Endothelial cell of umbilical vein (primary cell): ENCODE measurements around the gene GPA33.
"Not testable (repeated sequence)": the region's sequence is repeated elsewhere in the genome, so short reads cannot be mapped to it uniquely, and the experiment has no call there.

Source experiments
- EZH2 ChIP-seq: IDR thresholded peaks from 2 replicates; pipeline ENCODE4 v1.6.1; 2012; ENCODE audit warnings: borderline replicate concordance, low read depth, mild to moderate bottlenecking, moderate library complexity, low read length, inconsistent platforms; ENCODE audit not compliant: severe bottlenecking
- FOS ChIP-seq: IDR thresholded peaks from 2 replicates; pipeline ENCODE4 v1.6.1; 2011; ENCODE audit warnings: mild to moderate bottlenecking, low read length, moderate library complexity, borderline replicate concordance; ENCODE audit not compliant: insufficient read depth
- GATA2 ChIP-seq: IDR thresholded peaks from 2 replicates; pipeline ENCODE4 v1.7.0; 2011; ENCODE audit warnings: low read depth, mild to moderate bottlenecking, moderate library complexity, mixed read lengths, low read length; ENCODE audit not compliant: insufficient read length, insufficient read depth
- JUN ChIP-seq: IDR thresholded peaks from 2 replicates; pipeline ENCODE4 v1.6.1; 2011; ENCODE audit warnings: borderline replicate concordance, low read depth; ENCODE audit not compliant: insufficient read length, insufficient read depth
- MYC ChIP-seq: IDR thresholded peaks from one replicate; pipeline ENCODE4 v1.6.1; 2011; ENCODE audit warnings: mild to moderate bottlenecking, low read depth, low read length
- POLR2A ChIP-seq: IDR thresholded peaks from 2 replicates; pipeline ENCODE4 v1.6.1; 2012; ENCODE audit warnings: low read depth, mild to moderate bottlenecking, control low read depth, low read length
- POLR2AphosphoS5 ChIP-seq: IDR thresholded peaks from 2 replicates; pipeline ENCODE4 v1.6.1; 2012; ENCODE audit warnings: low read depth, mild to moderate bottlenecking, control low read depth, low read length, moderate library complexity; ENCODE audit not compliant: insufficient read depth
- TF ChIP-seq, protein P1 (sequence below), 2 donors: IDR thresholded peaks; 1 replicate in 1 of 2; 2 replicates in 1 of 2; pipeline ENCODE4 v1.5.1; 2011; ENCODE audit warnings: low read length in 2 of 2, mild to moderate bottlenecking in 2 of 2, moderate library complexity in 2 of 2, control low read depth in 1 of 2, inconsistent platforms in 1 of 2, low read depth in 1 of 2; ENCODE audit not compliant: insufficient read depth in 1 of 2; ENCODE audit errors: extremely low read depth in 1 of 2
- TF ChIP-seq, protein P2 (sequence below): IDR thresholded peaks from 2 replicates; pipeline ENCODE4 v1.6.1; 2011; ENCODE audit not compliant: insufficient read depth, insufficient read length

- not testable (repeated sequence) for TF ChIP-seq EZH2, POLR2AphosphoS5, GATA2, MYC, POLR2A, FOS, JUN
- TF ChIP-seq, protein P1, sequence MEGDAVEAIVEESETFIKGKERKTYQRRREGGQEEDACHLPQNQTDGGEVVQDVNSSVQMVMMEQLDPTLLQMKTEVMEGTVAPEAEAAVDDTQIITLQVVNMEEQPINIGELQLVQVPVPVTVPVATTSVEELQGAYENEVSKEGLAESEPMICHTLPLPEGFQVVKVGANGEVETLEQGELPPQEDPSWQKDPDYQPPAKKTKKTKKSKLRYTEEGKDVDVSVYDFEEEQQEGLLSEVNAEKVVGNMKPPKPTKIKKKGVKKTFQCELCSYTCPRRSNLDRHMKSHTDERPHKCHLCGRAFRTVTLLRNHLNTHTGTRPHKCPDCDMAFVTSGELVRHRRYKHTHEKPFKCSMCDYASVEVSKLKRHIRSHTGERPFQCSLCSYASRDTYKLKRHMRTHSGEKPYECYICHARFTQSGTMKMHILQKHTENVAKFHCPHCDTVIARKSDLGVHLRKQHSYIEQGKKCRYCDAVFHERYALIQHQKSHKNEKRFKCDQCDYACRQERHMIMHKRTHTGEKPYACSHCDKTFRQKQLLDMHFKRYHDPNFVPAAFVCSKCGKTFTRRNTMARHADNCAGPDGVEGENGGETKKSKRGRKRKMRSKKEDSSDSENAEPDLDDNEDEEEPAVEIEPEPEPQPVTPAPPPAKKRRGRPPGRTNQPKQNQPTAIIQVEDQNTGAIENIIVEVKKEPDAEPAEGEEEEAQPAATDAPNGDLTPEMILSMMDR (IDR thresholded peaks at IDR 0.05; ENCODE audit: extremely low read depth in 1 of 2, insufficient read depth in 1 of 2, low read depth in 1 of 2, low read length in 2 of 2): not testable (repeated sequence)
- TF ChIP-seq, protein P2, sequence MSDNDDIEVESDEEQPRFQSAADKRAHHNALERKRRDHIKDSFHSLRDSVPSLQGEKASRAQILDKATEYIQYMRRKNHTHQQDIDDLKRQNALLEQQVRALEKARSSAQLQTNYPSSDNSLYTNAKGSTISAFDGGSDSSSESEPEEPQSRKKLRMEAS: not testable (repeated sequence)
Measured at GRCh38 chr1:167029553-167029952, 60.6 kb downstream of the GPA33 start.
